Measurements from ENCODE around the gene CRABP2. TPM values are rescaled to one million over a fixed set of nuclear protein-coding genes. Genes with fewer than 3 reads are reported as not detected.

CRABP2 gene
- total and polyA plus RNA-seq, 2 experiments from 2014 or later, result 45.9 to 137 TPM

DNA sequence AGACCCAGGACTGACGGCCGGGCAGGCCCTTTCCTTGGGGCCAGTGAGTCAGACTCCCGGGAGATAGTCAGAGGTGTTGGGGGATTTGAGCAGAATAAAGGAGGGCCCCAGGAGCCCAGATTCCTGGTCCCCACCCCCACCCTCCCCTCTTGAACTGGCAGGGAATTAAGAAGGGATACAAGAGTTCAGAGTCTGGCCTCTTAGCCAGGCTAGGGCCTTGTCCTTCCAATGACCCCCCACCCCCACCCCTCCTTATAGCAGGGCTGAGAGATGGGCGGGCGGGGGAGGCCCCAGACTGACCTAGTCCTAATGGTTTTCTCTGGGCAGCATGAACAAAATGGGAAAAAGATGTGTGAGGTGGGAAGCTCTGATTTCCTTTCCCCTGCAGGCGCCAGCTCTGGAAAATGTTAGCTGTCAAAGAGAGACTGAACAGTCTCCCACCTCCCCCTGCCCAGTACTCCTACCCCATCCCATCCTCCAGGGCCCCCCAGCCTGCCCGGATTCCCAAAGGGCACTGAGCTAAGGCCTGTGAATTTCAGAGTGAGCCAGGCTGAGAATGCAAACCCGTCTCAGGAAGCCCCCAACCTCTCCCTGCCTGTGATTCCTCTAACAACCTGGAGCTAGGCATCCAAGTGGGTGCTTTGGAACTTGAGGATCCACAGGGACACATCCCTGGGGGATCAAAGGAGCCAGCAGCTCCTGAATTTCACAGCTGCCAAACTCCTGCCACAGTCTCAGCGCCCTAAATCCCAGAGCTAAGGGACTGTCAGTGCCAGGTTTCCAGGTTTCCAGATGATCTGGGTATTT is 5.8 kb upstream of the CRABP2 start:
- H3K4me1 ChIP-seq (ENCODE audit: insufficient read depth), result peaks cover 58% of the 10 kb centered on the region
- H3K4me2 ChIP-seq, result peak overlapping the region; percentile 92
- H3K9me2 ChIP-seq (ENCODE audit: insufficient read depth), result no peaks in the 10 kb centered on the region
- H3F3A ChIP-seq (replicated peaks; ENCODE audit: low read depth), result peaks cover 28% of the 10 kb centered on the region
- H3K36me3 ChIP-seq (ENCODE audit: insufficient read depth), result no peaks in the 10 kb centered on the region
- peaks cover 9% of the 10 kb centered on the region for H3K27me3 Mint-ChIP-seq (ENCODE audit: insufficient read depth, low read depth, poor library complexity)
- ATAC-seq (peak; percentile 5), DNase-seq (ENCODE audit: low spot score) (no peak)
- no peak for TF ChIP-seq JUNB (IDR thresholded peaks at IDR 0.05; ENCODE audit: unreplicated experiment)
- H3K27me3 ChIP-seq (ENCODE audit: insufficient read depth), result 0 out of 2 replicates have a peak, but pooled peaks cover 3% of the 10 kb centered on the region
- H3K4me1 Mint-ChIP-seq, result peaks cover 57% of the 10 kb centered on the region
- H2AFZ ChIP-seq, result no peak overlapping the region
- H3K36me3 Mint-ChIP-seq (ENCODE audit: low read depth), result 0 out of 3 replicates have a peak, but pooled peaks cover 2% of the 10 kb centered on the region
- no peak overlapping the region for H3K27ac Mint-ChIP-seq
- H4K20me1 ChIP-seq (replicated peaks; ENCODE audit: insufficient read depth), result no peaks in the 10 kb centered on the region
- no peak overlapping the region for H3K27ac ChIP-seq (ENCODE audit: low read depth)
- H3K79me2 ChIP-seq (replicated peaks; ENCODE audit: insufficient read depth), result no peaks in the 10 kb centered on the region
- no peak overlapping the region for H3K4me3 ChIP-seq
- H3K9me3 Mint-ChIP-seq, result no peaks in the 10 kb centered on the region
- no peak overlapping the region; the same call in 2 of the 3 replicates for H3K4me3 Mint-ChIP-seq

DNA sequence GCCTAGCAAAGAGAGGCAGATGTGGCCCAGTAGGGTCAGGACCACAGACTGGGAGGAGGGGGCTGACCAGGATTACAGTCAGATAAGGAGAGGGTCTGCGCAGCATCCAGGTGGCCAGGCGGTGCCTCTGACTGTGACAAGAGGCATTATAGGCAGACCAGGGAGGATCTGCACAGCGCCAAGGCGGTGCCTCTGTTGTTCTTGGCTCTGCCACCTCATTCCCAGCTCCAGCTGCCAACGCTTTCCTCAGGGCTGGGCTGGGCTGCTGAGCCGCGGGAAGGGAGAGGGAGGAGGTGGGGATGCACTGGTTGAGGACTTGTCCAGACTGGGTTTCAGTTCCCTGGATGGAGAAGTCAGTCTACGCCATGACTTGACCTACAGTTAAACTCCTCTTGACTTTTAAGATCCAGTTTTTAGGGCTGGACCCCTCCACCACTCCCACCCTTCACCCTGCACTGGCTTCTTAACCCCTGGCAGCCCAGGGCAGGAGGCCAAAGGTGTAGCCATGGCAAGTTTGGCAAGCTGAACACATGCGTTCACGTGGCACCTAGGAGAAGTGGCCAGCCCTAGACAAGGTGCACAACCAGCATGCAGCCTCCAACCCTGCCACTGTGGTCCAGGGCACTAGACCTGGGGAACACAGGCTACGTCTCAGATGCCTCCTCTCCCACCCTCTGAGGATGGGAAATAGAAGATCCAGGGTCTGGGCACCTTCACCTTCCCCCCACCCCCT is 4.5 kb upstream of the CRABP2 start:
- Histone ChIP-seq H3K27ac (ENCODE audit: low read depth) (no peak overlapping the region), H3K27me3 (ENCODE audit: insufficient read depth) (peaks cover 9% of the 10 kb centered on the region), H3K4me1 (ENCODE audit: insufficient read depth) (peaks cover 61% of the 10 kb centered on the region), H3K4me3 (no peak overlapping the region; the same call in 1 of the 2 replicates), H4K20me1 (replicated peaks; ENCODE audit: insufficient read depth) (no peaks in the 10 kb centered on the region), H3K4me2 (peak overlapping the region; percentile 92), H3K9me2 (ENCODE audit: insufficient read depth) (no peaks in the 10 kb centered on the region), H3K79me2 (replicated peaks; ENCODE audit: insufficient read depth) (no peaks in the 10 kb centered on the region), H3K36me3 (ENCODE audit: insufficient read depth) (no peaks in the 10 kb centered on the region), H2AFZ (no peak overlapping the region), H3F3A (replicated peaks; ENCODE audit: low read depth) (peaks cover 29% of the 10 kb centered on the region)
- Mint-ChIP-seq H3K4me1 (peaks cover 57% of the 10 kb centered on the region), H3K27ac (no peak overlapping the region), H3K36me3 (ENCODE audit: low read depth) (no peaks in the 10 kb centered on the region), H3K4me3 (no peak overlapping the region; the same call in 2 of the 3 replicates), H3K9me3 (no peaks in the 10 kb centered on the region), H3K27me3 (ENCODE audit: insufficient read depth, low read depth, poor library complexity) (peaks cover 13% of the 10 kb centered on the region)
- ATAC-seq (no peak), DNase-seq (ENCODE audit: low spot score) (no peak)
- TF ChIP-seq EZH2phosphoT487 (IDR thresholded peaks at IDR 0.05; ENCODE audit: unreplicated experiment), result no peak
- TF ChIP-seq, protein P1, sequence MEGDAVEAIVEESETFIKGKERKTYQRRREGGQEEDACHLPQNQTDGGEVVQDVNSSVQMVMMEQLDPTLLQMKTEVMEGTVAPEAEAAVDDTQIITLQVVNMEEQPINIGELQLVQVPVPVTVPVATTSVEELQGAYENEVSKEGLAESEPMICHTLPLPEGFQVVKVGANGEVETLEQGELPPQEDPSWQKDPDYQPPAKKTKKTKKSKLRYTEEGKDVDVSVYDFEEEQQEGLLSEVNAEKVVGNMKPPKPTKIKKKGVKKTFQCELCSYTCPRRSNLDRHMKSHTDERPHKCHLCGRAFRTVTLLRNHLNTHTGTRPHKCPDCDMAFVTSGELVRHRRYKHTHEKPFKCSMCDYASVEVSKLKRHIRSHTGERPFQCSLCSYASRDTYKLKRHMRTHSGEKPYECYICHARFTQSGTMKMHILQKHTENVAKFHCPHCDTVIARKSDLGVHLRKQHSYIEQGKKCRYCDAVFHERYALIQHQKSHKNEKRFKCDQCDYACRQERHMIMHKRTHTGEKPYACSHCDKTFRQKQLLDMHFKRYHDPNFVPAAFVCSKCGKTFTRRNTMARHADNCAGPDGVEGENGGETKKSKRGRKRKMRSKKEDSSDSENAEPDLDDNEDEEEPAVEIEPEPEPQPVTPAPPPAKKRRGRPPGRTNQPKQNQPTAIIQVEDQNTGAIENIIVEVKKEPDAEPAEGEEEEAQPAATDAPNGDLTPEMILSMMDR (conservative IDR thresholded peaks at IDR 0.05; ENCODE audit: low read depth in 2 of 2), result no peak
- TF ChIP-seq, protein P2, sequence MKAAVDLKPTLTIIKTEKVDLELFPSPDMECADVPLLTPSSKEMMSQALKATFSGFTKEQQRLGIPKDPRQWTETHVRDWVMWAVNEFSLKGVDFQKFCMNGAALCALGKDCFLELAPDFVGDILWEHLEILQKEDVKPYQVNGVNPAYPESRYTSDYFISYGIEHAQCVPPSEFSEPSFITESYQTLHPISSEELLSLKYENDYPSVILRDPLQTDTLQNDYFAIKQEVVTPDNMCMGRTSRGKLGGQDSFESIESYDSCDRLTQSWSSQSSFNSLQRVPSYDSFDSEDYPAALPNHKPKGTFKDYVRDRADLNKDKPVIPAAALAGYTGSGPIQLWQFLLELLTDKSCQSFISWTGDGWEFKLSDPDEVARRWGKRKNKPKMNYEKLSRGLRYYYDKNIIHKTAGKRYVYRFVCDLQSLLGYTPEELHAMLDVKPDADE (IDR thresholded peaks at IDR 0.05), result no peak
- no peak for TF ChIP-seq EZH2 (IDR thresholded peaks at IDR 0.05; ENCODE audit: low read depth, unreplicated experiment)
- TF ChIP-seq JUNB (IDR thresholded peaks at IDR 0.05; ENCODE audit: unreplicated experiment), result no peak
- TF ChIP-seq, protein P3, sequence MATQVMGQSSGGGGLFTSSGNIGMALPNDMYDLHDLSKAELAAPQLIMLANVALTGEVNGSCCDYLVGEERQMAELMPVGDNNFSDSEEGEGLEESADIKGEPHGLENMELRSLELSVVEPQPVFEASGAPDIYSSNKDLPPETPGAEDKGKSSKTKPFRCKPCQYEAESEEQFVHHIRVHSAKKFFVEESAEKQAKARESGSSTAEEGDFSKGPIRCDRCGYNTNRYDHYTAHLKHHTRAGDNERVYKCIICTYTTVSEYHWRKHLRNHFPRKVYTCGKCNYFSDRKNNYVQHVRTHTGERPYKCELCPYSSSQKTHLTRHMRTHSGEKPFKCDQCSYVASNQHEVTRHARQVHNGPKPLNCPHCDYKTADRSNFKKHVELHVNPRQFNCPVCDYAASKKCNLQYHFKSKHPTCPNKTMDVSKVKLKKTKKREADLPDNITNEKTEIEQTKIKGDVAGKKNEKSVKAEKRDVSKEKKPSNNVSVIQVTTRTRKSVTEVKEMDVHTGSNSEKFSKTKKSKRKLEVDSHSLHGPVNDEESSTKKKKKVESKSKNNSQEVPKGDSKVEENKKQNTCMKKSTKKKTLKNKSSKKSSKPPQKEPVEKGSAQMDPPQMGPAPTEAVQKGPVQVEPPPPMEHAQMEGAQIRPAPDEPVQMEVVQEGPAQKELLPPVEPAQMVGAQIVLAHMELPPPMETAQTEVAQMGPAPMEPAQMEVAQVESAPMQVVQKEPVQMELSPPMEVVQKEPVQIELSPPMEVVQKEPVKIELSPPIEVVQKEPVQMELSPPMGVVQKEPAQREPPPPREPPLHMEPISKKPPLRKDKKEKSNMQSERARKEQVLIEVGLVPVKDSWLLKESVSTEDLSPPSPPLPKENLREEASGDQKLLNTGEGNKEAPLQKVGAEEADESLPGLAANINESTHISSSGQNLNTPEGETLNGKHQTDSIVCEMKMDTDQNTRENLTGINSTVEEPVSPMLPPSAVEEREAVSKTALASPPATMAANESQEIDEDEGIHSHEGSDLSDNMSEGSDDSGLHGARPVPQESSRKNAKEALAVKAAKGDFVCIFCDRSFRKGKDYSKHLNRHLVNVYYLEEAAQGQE (IDR thresholded peaks at IDR 0.05; ENCODE audit: unreplicated experiment), result no peak
